Iris pigment epithelial cell (primary cell): ENCODE results near the gene IL4R.
A peak's percentile ranks its signal among the peaks of the same experiment; 100 is the strongest.
"Not testable (repeated sequence)": the region's sequence is repeated elsewhere in the genome, so short reads cannot be mapped to it uniquely, and the experiment has no call there.

Experiments
- DNase-seq: peaks from one replicate; pipeline ENCODE4 v3.0.0-alpha.2; 2011; ENCODE audit warnings: low read depth

The IL4R gene

DNA sequence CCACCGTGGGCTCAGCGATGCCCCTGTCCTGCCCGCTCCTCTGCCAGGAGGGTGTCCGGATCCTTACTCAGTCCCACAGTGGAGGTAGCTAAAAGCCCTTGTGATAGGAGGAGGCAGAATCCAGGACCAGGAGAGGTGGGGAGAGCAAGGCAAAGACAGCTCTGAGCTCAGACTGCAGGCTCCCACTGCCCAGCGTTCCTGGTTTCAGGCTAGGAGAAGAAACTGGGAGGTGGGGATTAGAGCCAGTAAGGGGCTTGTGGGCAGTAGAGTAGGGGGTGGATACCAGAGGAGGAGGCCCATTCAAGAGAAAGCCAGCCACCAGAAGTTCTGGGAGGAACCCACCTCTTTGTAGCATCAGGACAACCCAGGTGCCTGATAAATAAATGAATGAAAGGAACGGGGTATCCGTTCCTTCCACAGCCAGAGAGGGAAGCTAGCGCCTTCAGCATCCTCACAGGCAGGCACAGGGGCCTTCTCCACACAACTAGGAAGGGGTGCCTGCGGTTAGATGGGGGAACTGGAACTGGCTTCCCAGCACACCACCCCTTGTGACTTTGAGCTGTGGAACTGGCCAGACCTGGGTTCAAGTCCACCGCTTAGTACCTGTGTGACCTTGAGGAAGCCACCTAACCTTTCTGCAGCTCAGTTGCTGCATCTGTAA, 90.5 kb downstream of the IL4R start:
- no peak for DNase-seq

DNA sequence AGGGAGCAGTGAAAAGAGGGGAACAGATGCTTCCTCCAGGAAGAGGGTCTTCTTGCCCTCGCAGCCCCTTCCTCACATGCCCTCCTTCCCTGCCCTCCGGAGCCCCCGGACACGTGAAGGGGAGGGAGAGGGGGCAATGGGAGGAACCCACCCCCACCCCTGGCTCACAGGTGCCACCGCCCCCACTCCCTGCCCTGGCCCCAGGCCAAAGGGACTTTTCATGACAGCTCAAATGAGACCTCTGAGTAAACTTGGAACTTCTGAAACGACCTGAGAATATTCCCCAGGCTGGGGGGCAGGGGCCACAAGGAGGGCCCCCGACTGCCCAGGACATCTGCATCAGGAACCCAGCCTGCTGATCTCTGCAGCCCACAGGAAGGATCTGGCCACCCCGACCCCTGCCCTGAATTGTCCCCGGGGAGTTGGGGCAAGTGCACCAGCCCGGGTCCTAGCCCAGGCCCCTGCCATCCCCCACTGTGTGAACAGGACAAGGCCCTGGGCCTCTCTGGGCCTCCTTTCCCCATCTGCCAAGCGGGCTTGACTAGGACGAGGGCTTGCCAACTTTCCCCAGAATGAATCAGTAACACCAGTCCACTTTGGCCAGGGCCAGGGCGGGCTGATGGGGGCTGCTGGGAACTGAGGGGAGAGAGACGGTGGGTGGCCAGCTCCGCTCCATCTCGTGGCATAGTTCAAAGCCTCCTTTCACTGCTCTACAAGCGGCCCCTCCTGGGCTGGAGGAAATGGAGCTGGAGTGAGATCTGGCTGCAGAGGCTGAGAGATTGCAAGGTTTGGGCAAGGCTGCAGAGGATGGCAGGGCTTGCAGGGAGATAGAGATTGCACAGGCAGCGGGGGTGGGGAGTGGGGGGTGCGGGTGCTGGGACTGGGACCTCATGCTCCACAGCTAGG, 92.0 kb downstream of the IL4R start:
- no peak for DNase-seq

DNA sequence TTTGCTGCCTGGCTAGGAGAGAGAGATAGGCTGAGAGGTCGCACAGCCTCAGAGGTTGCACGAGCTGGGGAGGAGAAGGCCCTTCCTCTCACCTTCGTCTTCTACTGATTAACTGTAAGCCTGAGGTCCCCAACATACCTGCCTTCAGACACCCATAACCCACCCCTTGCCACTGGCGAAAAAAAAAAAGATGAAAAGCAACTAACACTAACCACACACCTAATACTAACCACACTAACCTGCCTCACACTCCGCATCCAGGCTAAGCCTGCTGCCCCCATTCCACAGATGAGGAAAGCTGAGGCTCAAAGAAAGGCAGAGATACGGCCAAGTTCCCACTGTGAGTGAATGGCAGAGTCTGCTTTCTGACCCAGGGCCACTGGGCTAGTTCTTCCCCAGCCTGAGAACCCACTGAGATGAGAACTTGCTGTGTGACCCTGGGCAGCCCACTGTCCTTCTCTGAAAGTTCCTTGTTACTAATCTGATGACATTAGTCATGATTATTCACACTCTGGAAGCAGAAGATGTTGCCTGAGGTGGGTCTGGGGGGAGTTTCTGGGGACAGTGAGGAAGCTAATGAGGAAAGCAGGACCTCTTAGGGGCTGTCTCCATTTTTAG, 92.8 kb downstream of the IL4R start:
- no peak for DNase-seq

DNA sequence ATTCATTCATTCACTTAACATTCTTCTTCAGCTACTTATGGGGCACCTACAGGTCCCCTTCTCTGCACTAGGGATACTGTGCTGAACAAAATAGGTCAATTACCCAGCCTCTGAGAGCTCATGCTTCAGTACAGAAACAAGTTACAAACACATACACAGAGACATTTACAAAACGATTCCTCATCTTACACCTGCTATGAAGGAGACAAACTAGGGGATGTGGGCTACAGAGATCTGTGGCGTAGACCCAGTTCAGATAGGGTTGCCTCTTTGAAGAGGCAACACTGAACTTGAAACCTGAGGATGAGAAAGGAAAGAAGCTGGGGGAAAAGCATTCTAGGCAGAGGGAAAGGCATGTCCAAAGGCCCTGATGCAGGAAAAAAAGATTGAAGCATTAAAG, 93.4 kb downstream of the IL4R start:
- DNase-seq, result no peak

DNA sequence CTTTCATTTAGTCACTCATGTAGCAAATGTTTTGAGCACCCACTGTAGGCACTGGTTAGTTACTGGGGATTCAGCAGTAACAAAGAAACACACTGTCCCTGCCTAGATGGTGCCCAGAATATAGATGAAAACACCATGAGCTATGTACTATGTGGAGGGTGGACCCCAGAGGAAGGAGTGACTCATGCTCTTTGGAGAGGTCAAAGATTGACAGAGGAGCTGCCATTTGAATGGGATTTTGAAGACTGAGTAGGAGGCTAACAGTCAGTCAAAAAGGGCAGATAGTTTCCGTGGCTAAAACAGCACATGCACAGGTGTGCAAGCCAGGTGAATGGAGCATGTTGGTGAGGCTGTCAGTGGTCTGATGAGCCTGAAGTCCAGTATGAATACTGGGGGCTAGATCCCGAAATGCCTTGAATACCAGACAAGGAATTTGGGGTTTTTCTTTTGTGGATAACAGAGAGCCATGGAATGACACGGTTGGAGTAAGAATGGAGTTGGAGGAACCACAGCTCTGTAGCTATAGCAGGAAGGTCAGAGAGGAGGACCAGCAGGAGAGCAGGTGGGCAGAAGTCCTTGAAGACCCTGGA, 94.3 kb downstream of the IL4R start:
- peak; percentile 70 for DNase-seq

DNA sequence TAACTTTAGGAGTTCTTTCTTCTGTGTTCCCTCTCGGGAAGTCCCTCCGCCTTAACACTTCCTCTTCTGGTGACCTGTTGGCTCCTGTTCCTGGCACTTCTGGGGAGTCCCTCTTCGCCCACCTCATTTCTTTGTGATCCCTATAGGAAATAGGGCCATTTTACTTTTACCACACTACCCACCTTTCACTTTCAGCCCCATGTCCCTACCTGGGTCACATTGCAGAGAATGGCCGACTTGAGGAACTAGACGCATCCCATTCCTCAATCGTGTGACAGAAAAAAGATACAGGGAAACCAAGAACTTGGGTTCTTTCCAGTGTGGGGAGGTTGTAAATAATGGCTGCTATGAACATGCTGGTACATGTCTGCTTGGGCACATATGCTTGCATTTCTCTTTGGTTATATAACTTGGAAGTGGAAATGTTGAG, 94.8 kb downstream of the IL4R start:
- DNase-seq, result no peak

DNA sequence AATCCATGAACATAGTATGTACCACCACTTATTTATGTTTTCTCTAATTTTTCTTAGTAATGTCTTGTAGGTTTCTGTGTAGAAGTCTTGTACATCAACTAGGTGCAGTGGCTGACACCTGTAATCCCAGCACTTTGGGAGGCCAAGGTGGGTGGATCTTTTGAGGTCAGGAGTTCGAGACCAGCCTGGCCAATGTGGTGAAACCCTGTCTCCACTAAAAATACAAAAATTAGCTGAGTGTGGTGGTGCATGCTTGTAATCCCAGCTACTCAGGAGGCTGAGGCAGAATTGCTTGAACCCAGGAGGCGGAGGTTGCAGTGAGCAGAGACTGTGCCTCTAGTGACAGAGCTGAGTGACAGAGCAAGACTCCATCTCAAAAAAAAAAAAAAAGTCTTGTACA, 96.2 kb downstream of the IL4R start:
- not testable (repeated sequence) for DNase-seq

DNA sequence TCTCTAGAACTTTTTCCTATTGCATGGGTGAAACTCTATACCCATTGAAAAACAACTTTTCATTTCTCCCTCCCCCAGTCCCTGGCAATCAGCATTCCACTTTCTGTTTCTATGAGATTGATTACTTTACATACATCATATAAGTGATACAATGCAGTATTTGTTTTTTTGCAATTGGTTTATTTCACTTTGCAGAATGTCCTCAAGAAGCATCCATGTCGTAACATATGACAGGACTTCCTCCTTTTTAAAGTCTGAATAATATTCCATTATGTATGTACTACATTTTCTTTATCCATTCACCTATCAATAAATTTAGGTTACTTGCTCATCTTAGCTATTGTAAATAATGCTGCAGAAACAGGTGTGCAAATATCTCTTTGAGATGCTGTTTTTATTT, 97.0 kb downstream of the IL4R start:
- no peak for DNase-seq

DNA sequence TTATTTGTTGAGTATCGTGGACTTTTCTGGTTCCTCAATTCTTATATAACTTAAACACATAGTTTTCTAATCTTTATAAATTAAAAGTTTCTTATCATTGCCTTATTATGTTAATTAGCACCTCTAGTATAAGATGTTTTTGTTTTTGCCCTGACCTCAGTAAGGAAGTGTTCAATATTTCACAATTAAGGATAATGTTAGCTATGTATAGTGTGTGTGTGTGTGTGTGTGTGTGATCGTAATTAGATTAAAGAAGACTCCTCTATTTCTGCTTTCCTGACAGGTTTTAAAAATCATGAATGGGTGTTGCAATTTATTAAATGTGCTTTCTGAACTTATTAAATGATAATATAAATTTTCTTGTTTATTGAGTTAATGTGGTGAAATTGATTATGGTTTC, 100.2 kb downstream of the IL4R start:
- no peak for DNase-seq
